ENCODE data around the gene UCP2. TPM values are rescaled to one million over a fixed set of nuclear protein-coding genes. Genes with fewer than 3 reads are reported as not detected.

Gene UCP2
- total RNA-seq, 6 experiments from 2014 or later, result 6.4 to 9.9 (median 8.0) TPM

- H3K4me1 Mint-ChIP-seq (ENCODE audit: low read depth), result peaks cover 46% of the 10 kb centered on the region
- no peak overlapping the region for H3K4me3 Mint-ChIP-seq
- H3K27ac Mint-ChIP-seq, result no peak overlapping the region
- peaks cover 8% of the 10 kb centered on the region for H3K27me3 Mint-ChIP-seq (ENCODE audit: insufficient read depth)
- no peaks in the 10 kb centered on the region; the same call in 1 of the 2 replicates for H3K36me3 Mint-ChIP-seq (ENCODE audit: low read depth)
- no peak for TF ChIP-seq CTCF (IDR thresholded peaks at IDR 0.05)
- DNase-seq, result no peak
- no peaks in the 10 kb centered on the region for H3K9me3 Mint-ChIP-seq
Observed at GRCh38 chr11:73980001-73980961, 2.4 kb downstream of the UCP2 start.

- H3K36me3 Mint-ChIP-seq (ENCODE audit: low read depth), result no peaks in the 10 kb centered on the region; the same call in 1 of the 2 replicates
- TF ChIP-seq CTCF (IDR thresholded peaks at IDR 0.05), result no peak
- peaks cover 47% of the 10 kb centered on the region for H3K4me1 Mint-ChIP-seq (ENCODE audit: low read depth)
- H3K9me3 Mint-ChIP-seq, result no peaks in the 10 kb centered on the region
- no peak overlapping the region for H3K27ac Mint-ChIP-seq
- H3K27me3 Mint-ChIP-seq (ENCODE audit: insufficient read depth), result peaks cover 8% of the 10 kb centered on the region
- no peak overlapping the region for H3K4me3 Mint-ChIP-seq
- DNase-seq, result peak; percentile 35
Observed at GRCh38 chr11:73978576-73979086, 4.0 kb downstream of the UCP2 start.

- Mint-ChIP-seq H3K27ac (no peak overlapping the region), H3K9me3 (no peaks in the 10 kb centered on the region), H3K4me3 (no peak overlapping the region), H3K4me1 (ENCODE audit: low read depth) (peaks cover 42% of the 10 kb centered on the region), H3K36me3 (ENCODE audit: low read depth) (no peaks in the 10 kb centered on the region; the same call in 1 of the 2 replicates), H3K27me3 (ENCODE audit: insufficient read depth) (peaks cover 8% of the 10 kb centered on the region)
- no peak for DNase-seq
- TF ChIP-seq CTCF (IDR thresholded peaks at IDR 0.05), result no peak
Observed at GRCh38 chr11:73977856-73978519, 4.7 kb downstream of the UCP2 start.

- TF ChIP-seq CTCF (IDR thresholded peaks at IDR 0.05), result no peak
- H3K36me3 Mint-ChIP-seq (ENCODE audit: low read depth), result no peaks in the 10 kb centered on the region; the same call in 1 of the 2 replicates
- no peaks in the 10 kb centered on the region for H3K9me3 Mint-ChIP-seq
- DNase-seq, result no peak
- no peak overlapping the region for H3K27ac Mint-ChIP-seq
- peaks cover 28% of the 10 kb centered on the region for H3K4me1 Mint-ChIP-seq (ENCODE audit: low read depth)
- peaks cover 8% of the 10 kb centered on the region for H3K27me3 Mint-ChIP-seq (ENCODE audit: insufficient read depth)
- H3K4me3 Mint-ChIP-seq, result no peak overlapping the region
Observed at GRCh38 chr11:73976451-73977151, 6.0 kb downstream of the UCP2 start.

GRCh38 chr11:73975479-73975757 lies 7.2 kb downstream of the UCP2 start:
- no peaks in the 10 kb centered on the region for H3K9me3 Mint-ChIP-seq
- H3K4me1 Mint-ChIP-seq (ENCODE audit: low read depth), result peaks cover 23% of the 10 kb centered on the region
- DNase-seq, result no peak
- H3K4me3 Mint-ChIP-seq, result no peak overlapping the region
- H3K27me3 Mint-ChIP-seq (ENCODE audit: insufficient read depth), result peaks cover 5% of the 10 kb centered on the region
- H3K36me3 Mint-ChIP-seq (ENCODE audit: low read depth), result no peaks in the 10 kb centered on the region; the same call in 1 of the 2 replicates
- no peak for TF ChIP-seq CTCF (IDR thresholded peaks at IDR 0.05)
- no peak overlapping the region for H3K27ac Mint-ChIP-seq
